ENCODE measurements around the gene PRKAG2.

DNA sequence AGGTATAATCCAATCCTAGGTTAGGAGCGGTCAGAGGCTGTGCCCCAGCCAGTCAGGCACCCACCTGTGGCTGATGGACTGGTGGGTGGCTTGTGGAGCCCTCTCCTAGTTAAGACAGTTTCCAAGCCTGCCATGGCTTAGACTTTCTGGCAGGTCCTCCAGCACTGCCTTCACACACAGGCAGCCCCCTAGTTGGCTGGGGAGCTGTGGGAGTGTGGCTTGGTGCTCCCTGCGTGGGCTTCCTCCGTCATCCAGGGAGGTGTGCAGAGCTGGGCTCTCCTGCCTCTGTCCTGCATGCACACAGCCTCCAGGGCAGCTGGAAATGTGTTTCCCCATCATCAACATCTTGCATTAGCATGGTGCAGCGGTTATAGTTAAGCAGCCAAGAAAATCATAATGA lies 273.0 kb downstream of the PRKAG2 start:
- TF ChIP-seq, protein P1, sequence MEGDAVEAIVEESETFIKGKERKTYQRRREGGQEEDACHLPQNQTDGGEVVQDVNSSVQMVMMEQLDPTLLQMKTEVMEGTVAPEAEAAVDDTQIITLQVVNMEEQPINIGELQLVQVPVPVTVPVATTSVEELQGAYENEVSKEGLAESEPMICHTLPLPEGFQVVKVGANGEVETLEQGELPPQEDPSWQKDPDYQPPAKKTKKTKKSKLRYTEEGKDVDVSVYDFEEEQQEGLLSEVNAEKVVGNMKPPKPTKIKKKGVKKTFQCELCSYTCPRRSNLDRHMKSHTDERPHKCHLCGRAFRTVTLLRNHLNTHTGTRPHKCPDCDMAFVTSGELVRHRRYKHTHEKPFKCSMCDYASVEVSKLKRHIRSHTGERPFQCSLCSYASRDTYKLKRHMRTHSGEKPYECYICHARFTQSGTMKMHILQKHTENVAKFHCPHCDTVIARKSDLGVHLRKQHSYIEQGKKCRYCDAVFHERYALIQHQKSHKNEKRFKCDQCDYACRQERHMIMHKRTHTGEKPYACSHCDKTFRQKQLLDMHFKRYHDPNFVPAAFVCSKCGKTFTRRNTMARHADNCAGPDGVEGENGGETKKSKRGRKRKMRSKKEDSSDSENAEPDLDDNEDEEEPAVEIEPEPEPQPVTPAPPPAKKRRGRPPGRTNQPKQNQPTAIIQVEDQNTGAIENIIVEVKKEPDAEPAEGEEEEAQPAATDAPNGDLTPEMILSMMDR (IDR thresholded peaks at IDR 0.05) = no peak
- TF ChIP-seq POLR2A (IDR thresholded peaks at IDR 0.05) = no peak
